Epithelial cell of proximal tubule (primary cell): ENCODE data around the gene RAPGEF4. TPM values are rescaled to one million over a fixed set of nuclear protein-coding genes. Genes with fewer than 3 reads are reported as not detected.

Source experiments
- DNase-seq: peaks from one replicate; pipeline ENCODE4 v3.0.0-alpha.2; 2011; ENCODE audit warnings: low read depth
- H3K4me3 ChIP-seq: 2 replicates; pipeline ENCODE4 v1.5.1; 2011; ENCODE audit warnings: low read depth, mild to moderate bottlenecking, low read length
- CTCF ChIP-seq: conservative IDR thresholded peaks from 2 replicates; pipeline ENCODE4 v1.5.1; 2012; ENCODE audit warnings: low read depth, mild to moderate bottlenecking, low read length
- total RNA-seq: library from RNA; depleted of rRNA; stranded (reverse); fragments of >200 nt; gene quantifications from 2 replicates; pipeline ENCODE4 v1.2.3, GENCODE V29; 2015

Gene RAPGEF4
- total RNA-seq, 1 donor from 2014 or later: 0.81 TPM

GRCh38 chr2:172921532-172922236 lies 186.0 kb downstream of the RAPGEF4 start:
- no peak for TF ChIP-seq CTCF
- H3K4me3 ChIP-seq: no peak overlapping the region
- DNase-seq: peak; percentile 40

- no peak overlapping the region for H3K4me3 ChIP-seq
- DNase-seq: no peak
- TF ChIP-seq CTCF: no peak
Observed at GRCh38 chr2:172922306-172922705, 186.7 kb downstream of the RAPGEF4 start.

GRCh38 chr2:172922815-172923214 lies 187.2 kb downstream of the RAPGEF4 start:
- TF ChIP-seq CTCF: no peak
- DNase-seq: no peak
- no peak overlapping the region for H3K4me3 ChIP-seq

GRCh38 chr2:172924097-172924660 lies 188.5 kb downstream of the RAPGEF4 start:
- no peak overlapping the region for H3K4me3 ChIP-seq
- TF ChIP-seq CTCF: no peak
- no peak for DNase-seq

GRCh38 chr2:172925600-172925999 lies 190.0 kb downstream of the RAPGEF4 start:
- no peak for DNase-seq
- no peak for TF ChIP-seq CTCF

GRCh38 chr2:172926785-172927640 lies 191.4 kb downstream of the RAPGEF4 start:
- no peak for DNase-seq
- H3K4me3 ChIP-seq: no peak overlapping the region
- TF ChIP-seq CTCF: no peak

More at GRCh38 chr2:172925600-172925999, 190.0 kb downstream of the RAPGEF4 start:
- H3K4me3 ChIP-seq: no peak overlapping the region
